ENCODE results near the gene DAAM1.
A peak's percentile ranks its signal among the peaks of the same experiment; 100 is the strongest.

The DAAM1 gene

GRCh38 chr14:59344016-59344415, 155.5 kb downstream of the DAAM1 start:
- DNase-seq, result no peak

GRCh38 chr14:59344691-59345455, 156.4 kb downstream of the DAAM1 start:
- DNase-seq, result no peak

- DNase-seq, result no peak
Observed at GRCh38 chr14:59346329-59346728, 157.9 kb downstream of the DAAM1 start.

GRCh38 chr14:59346796-59347510, 158.5 kb downstream of the DAAM1 start:
- no peak for DNase-seq

GRCh38 chr14:59347511-59347900, 159.0 kb downstream of the DAAM1 start:
- DNase-seq, result no peak

GRCh38 chr14:59347915-59348314, 159.4 kb downstream of the DAAM1 start:
- no peak for DNase-seq

GRCh38 chr14:59349258-59349701, 160.8 kb downstream of the DAAM1 start:
- no peak for DNase-seq

GRCh38 chr14:59352961-59353360, 164.5 kb downstream of the DAAM1 start:
- DNase-seq, result no peak

GRCh38 chr14:59354666-59355065, 166.2 kb downstream of the DAAM1 start:
- no peak for DNase-seq

- DNase-seq, result no peak
Observed at GRCh38 chr14:59355091-59355490, 166.6 kb downstream of the DAAM1 start.

GRCh38 chr14:59356312-59356711, 167.8 kb downstream of the DAAM1 start:
- no peak for DNase-seq

GRCh38 chr14:59356767-59357166, 168.3 kb downstream of the DAAM1 start:
- DNase-seq, result no peak

- DNase-seq, result peak; percentile 85 to 93
Observed at GRCh38 chr14:59358102-59358501, 169.6 kb downstream of the DAAM1 start.

GRCh38 chr14:59358784-59359183, 170.3 kb downstream of the DAAM1 start:
- no peak for DNase-seq

- peak; percentile 26 to 44 for DNase-seq
Observed at GRCh38 chr14:59359431-59360124, 171.1 kb downstream of the DAAM1 start.

GRCh38 chr14:59360233-59360632, 171.8 kb downstream of the DAAM1 start:
- no peak for DNase-seq

- DNase-seq, result peak; percentile 89 to 91
Observed at GRCh38 chr14:59360923-59361794, 172.7 kb downstream of the DAAM1 start.

GRCh38 chr14:59362513-59362912, 174.0 kb downstream of the DAAM1 start:
- no peak for DNase-seq

GRCh38 chr14:59363531-59364226, 175.2 kb downstream of the DAAM1 start:
- DNase-seq, result no peak

GRCh38 chr14:59370158-59370742, 181.8 kb downstream of the DAAM1 start:
- DNase-seq, result no peak

GRCh38 chr14:59371771-59372170, 183.3 kb downstream of the DAAM1 start:
- DNase-seq, result no peak

GRCh38 chr14:59374048-59374447, 185.6 kb downstream of the DAAM1 start:
- no peak for DNase-seq
